ENCODE measurements around the gene DRGX. TPM values are rescaled to one million over a fixed set of nuclear protein-coding genes. Genes with fewer than 3 reads are reported as not detected.

Gene DRGX
- total RNA-seq, 5 donors from 2014 or later (not counting 1 experiment from before 2014, with no cell fraction given) = not detected

GRCh38 chr10:49332333-49332732 is 63.6 kb downstream of the DRGX start:
- Mint-ChIP-seq H3K27me3 (peaks cover 3 to 9% of the 10 kb centered on the region in 2 donors), H3K27ac (no peak overlapping the region), H3K9me3 (peaks cover 0 to 20% (median 18%) of the 10 kb centered on the region in 3 donors), H3K36me3 (peaks cover 9% of the 10 kb centered on the region), H3K4me3 (no peak overlapping the region), H3K4me1 (peaks cover 7 to 17% (median 17%) of the 10 kb centered on the region in 3 donors)
- no peak for DNase-seq
- ATAC-seq (replicated peaks in 1 of 4) = no peak
- no peak overlapping the region for H3K4me3 ChIP-seq (ENCODE audit: control insufficient read depth in 1 of 2, extremely low read depth in 1 of 2, low read length in 1 of 2)
- H3K27ac ChIP-seq (ENCODE audit: low read length) = no peak overlapping the region
- H3K4me1 ChIP-seq (ENCODE audit: control insufficient read depth in 1 of 2, extremely low read depth in 1 of 2, insufficient read depth in 2 of 2, low read length in 2 of 2) = peaks cover 0 to 8% of the 10 kb centered on the region in 2 experiments
- peaks cover 0 to 5% of the 10 kb centered on the region in 2 experiments for H3K27me3 ChIP-seq (replicated peaks in 1 of 2; ENCODE audit: control insufficient read depth in 2 of 2, extremely low read depth in 1 of 2, insufficient read depth in 2 of 2, low read length in 1 of 2)
- POLR2A ChIA-PET = no interaction called here
- 88% methylated on average over 3 of the region's 4 CpGs for WGBS (ENCODE audit: insufficient coverage)
- CTCF ChIA-PET = no interaction called here
- H3K36me3 ChIP-seq (ENCODE audit: control insufficient read depth in 2 of 2, extremely low read depth in 1 of 2, insufficient read depth in 1 of 2, low read length in 1 of 2) = no peaks in the 10 kb centered on the region
- no peaks in the 10 kb centered on the region for H3K9me3 ChIP-seq

GRCh38 chr10:49331431-49331830 is 64.5 kb downstream of the DRGX start:
- Histone ChIP-seq H3K4me1 (ENCODE audit: control insufficient read depth in 1 of 2, extremely low read depth in 1 of 2, insufficient read depth in 2 of 2, low read length in 2 of 2) (peaks cover 0 to 8% of the 10 kb centered on the region in 2 experiments), H3K9me3 (no peaks in the 10 kb centered on the region), H3K27ac (ENCODE audit: low read length) (no peak overlapping the region), H3K27me3 (replicated peaks in 1 of 2; ENCODE audit: control insufficient read depth in 2 of 2, extremely low read depth in 1 of 2, insufficient read depth in 2 of 2, low read length in 1 of 2) (peaks cover 0 to 5% of the 10 kb centered on the region in 2 experiments), H3K36me3 (ENCODE audit: control insufficient read depth in 2 of 2, extremely low read depth in 1 of 2, insufficient read depth in 1 of 2, low read length in 1 of 2) (no peaks in the 10 kb centered on the region), H3K4me3 (ENCODE audit: control insufficient read depth in 1 of 2, extremely low read depth in 1 of 2, low read length in 1 of 2) (no peak overlapping the region)
- peaks cover 9% of the 10 kb centered on the region for H3K36me3 Mint-ChIP-seq
- 86% methylated on average over 1 of the region's 3 CpGs for WGBS (ENCODE audit: insufficient coverage)
- no peak overlapping the region for H3K27ac Mint-ChIP-seq
- H3K27me3 Mint-ChIP-seq = peaks cover 3 to 8% of the 10 kb centered on the region in 2 donors
- H3K9me3 Mint-ChIP-seq = peaks cover 0 to 20% (median 18%) of the 10 kb centered on the region in 3 donors
- no peak overlapping the region for H3K4me3 Mint-ChIP-seq
- no peak for ATAC-seq (replicated peaks in 1 of 4)
- POLR2A ChIA-PET = no interaction called here
- CTCF ChIA-PET = no interaction called here
- peaks cover 7 to 17% (median 17%) of the 10 kb centered on the region in 3 donors for H3K4me1 Mint-ChIP-seq
- DNase-seq = no peak

- no peaks in the 10 kb centered on the region for H3K9me3 ChIP-seq
- CTCF ChIA-PET = no interaction called here
- H3K36me3 ChIP-seq (ENCODE audit: control insufficient read depth in 2 of 2, extremely low read depth in 1 of 2, insufficient read depth in 1 of 2, low read length in 1 of 2) = no peaks in the 10 kb centered on the region
- Mint-ChIP-seq H3K27me3 (peaks cover 0 to 8% of the 10 kb centered on the region in 2 donors), H3K4me3 (no peak overlapping the region), H3K27ac (no peak overlapping the region), H3K36me3 (peaks cover 2% of the 10 kb centered on the region), H3K9me3 (peaks cover 0 to 8% (median 7%) of the 10 kb centered on the region in 3 donors), H3K4me1 (peaks cover under 1 to 8% (median 6%) of the 10 kb centered on the region in 3 donors)
- no peak overlapping the region for H3K4me3 ChIP-seq (ENCODE audit: control insufficient read depth in 1 of 2, extremely low read depth in 1 of 2, low read length in 1 of 2)
- H3K4me1 ChIP-seq (ENCODE audit: control insufficient read depth in 1 of 2, extremely low read depth in 1 of 2, insufficient read depth in 2 of 2, low read length in 2 of 2) = peaks cover 0 to 5% of the 10 kb centered on the region in 2 experiments
- ATAC-seq (replicated peaks in 1 of 4) (no peak), DNase-seq (no peak)
- peaks cover 0 to 9% of the 10 kb centered on the region in 2 experiments for H3K27me3 ChIP-seq (replicated peaks in 1 of 2; ENCODE audit: control insufficient read depth in 2 of 2, extremely low read depth in 1 of 2, insufficient read depth in 2 of 2, low read length in 1 of 2)
- POLR2A ChIA-PET = no interaction called here
- WGBS (ENCODE audit: insufficient coverage) = 80% methylated on average over 2 of the region's 5 CpGs
- H3K27ac ChIP-seq (ENCODE audit: low read length) = no peak overlapping the region
These were observed 65.7 kb downstream of the DRGX start for GRCh38 chr10:49330127-49330665.

- ATAC-seq (replicated peaks in 1 of 4) (no peak), DNase-seq (no peak)
- Mint-ChIP-seq H3K27me3 (peaks cover 0 to 11% of the 10 kb centered on the region in 2 donors), H3K4me3 (no peak overlapping the region), H3K4me1 (no peaks in the 10 kb centered on the region), H3K27ac (no peak overlapping the region), H3K9me3 (peaks cover 0 to 4% (median 0%) of the 10 kb centered on the region in 3 donors), H3K36me3 (no peaks in the 10 kb centered on the region)
- ChIA-PET CTCF (no interaction called here), POLR2A (no interaction called here)
- Histone ChIP-seq H3K4me1 (ENCODE audit: control insufficient read depth in 1 of 2, extremely low read depth in 1 of 2, insufficient read depth in 2 of 2, low read length in 2 of 2) (no peaks in the 10 kb centered on the region), H3K4me3 (ENCODE audit: control insufficient read depth in 1 of 2, extremely low read depth in 1 of 2, low read length in 1 of 2) (no peak overlapping the region), H3K9me3 (no peaks in the 10 kb centered on the region), H3K27ac (ENCODE audit: low read length) (no peak overlapping the region), H3K36me3 (ENCODE audit: control insufficient read depth in 2 of 2, extremely low read depth in 1 of 2, insufficient read depth in 1 of 2, low read length in 1 of 2) (no peaks in the 10 kb centered on the region), H3K27me3 (replicated peaks in 1 of 2; ENCODE audit: control insufficient read depth in 2 of 2, extremely low read depth in 1 of 2, insufficient read depth in 2 of 2, low read length in 1 of 2) (peaks cover 0 to 9% of the 10 kb centered on the region in 2 experiments)
- WGBS (ENCODE audit: insufficient coverage) = 75% methylated on average over 2 of the region's 4 CpGs
These were observed 66.8 kb downstream of the DRGX start for GRCh38 chr10:49329146-49329505.

- Mint-ChIP-seq H3K4me3 (no peak overlapping the region), H3K4me1 (no peaks in the 10 kb centered on the region), H3K27ac (no peak overlapping the region), H3K36me3 (no peaks in the 10 kb centered on the region), H3K9me3 (no peaks in the 10 kb centered on the region), H3K27me3 (peaks cover 0 to 11% of the 10 kb centered on the region in 2 donors)
- WGBS (ENCODE audit: insufficient coverage) = 67% methylated on average over 9 of the region's 9 CpGs
- Histone ChIP-seq H3K27me3 (replicated peaks in 1 of 2; ENCODE audit: control insufficient read depth in 2 of 2, extremely low read depth in 1 of 2, insufficient read depth in 2 of 2, low read length in 1 of 2) (peaks cover 0 to 9% of the 10 kb centered on the region in 2 experiments), H3K4me1 (ENCODE audit: control insufficient read depth in 1 of 2, extremely low read depth in 1 of 2, insufficient read depth in 2 of 2, low read length in 2 of 2) (no peaks in the 10 kb centered on the region), H3K4me3 (ENCODE audit: control insufficient read depth in 1 of 2, extremely low read depth in 1 of 2, low read length in 1 of 2) (no peak overlapping the region), H3K36me3 (ENCODE audit: control insufficient read depth in 2 of 2, extremely low read depth in 1 of 2, insufficient read depth in 1 of 2, low read length in 1 of 2) (no peaks in the 10 kb centered on the region), H3K27ac (ENCODE audit: low read length) (no peak overlapping the region), H3K9me3 (no peaks in the 10 kb centered on the region)
- ChIA-PET CTCF (no interaction called here), POLR2A (no interaction called here)
- ATAC-seq (replicated peaks in 1 of 4) (no peak), DNase-seq (no peak)
These were observed 67.3 kb downstream of the DRGX start for GRCh38 chr10:49328401-49329145.

GRCh38 chr10:49327036-49327813 is 68.7 kb downstream of the DRGX start:
- Mint-ChIP-seq H3K4me3 (no peak overlapping the region), H3K9me3 (no peaks in the 10 kb centered on the region), H3K27me3 (peaks cover 0 to 11% of the 10 kb centered on the region in 2 donors), H3K36me3 (no peaks in the 10 kb centered on the region), H3K4me1 (no peaks in the 10 kb centered on the region), H3K27ac (no peak overlapping the region)
- H3K9me3 ChIP-seq = no peaks in the 10 kb centered on the region
- peaks cover 0 to 17% of the 10 kb centered on the region in 2 experiments for H3K27me3 ChIP-seq (replicated peaks in 1 of 2; ENCODE audit: control insufficient read depth in 2 of 2, extremely low read depth in 1 of 2, insufficient read depth in 2 of 2, low read length in 1 of 2)
- ChIA-PET POLR2A (no interaction called here), CTCF (no interaction called here)
- H3K27ac ChIP-seq (ENCODE audit: low read length) = no peak overlapping the region
- DNase-seq (no peak), ATAC-seq (replicated peaks in 1 of 4) (no peak)
- no peaks in the 10 kb centered on the region for H3K4me1 ChIP-seq (ENCODE audit: control insufficient read depth in 1 of 2, extremely low read depth in 1 of 2, insufficient read depth in 2 of 2, low read length in 2 of 2)
- H3K36me3 ChIP-seq (ENCODE audit: control insufficient read depth in 2 of 2, extremely low read depth in 1 of 2, insufficient read depth in 1 of 2, low read length in 1 of 2) = no peaks in the 10 kb centered on the region
- WGBS (ENCODE audit: insufficient coverage) = 75% methylated on average over 4 of the region's 8 CpGs
- no peak overlapping the region for H3K4me3 ChIP-seq (ENCODE audit: control insufficient read depth in 1 of 2, extremely low read depth in 1 of 2, low read length in 1 of 2)

All from T-cell (primary cell).